HG02798 (cell line): ENCODE measurements around the gene DOCK4.
"Not testable (repeated sequence)": the region's sequence is repeated elsewhere in the genome, so short reads cannot be mapped to it uniquely, and the experiment has no call there.

ENCODE experiments used
- ATAC-seq: cut with Tn5 transposase; IDR thresholded peaks from one replicate; pipeline ENCODE4 v1.9.1; 2021; ENCODE audit warnings: mild to moderate bottlenecking; ENCODE audit not compliant: unreplicated experiment, poor library complexity

The DOCK4 gene

GRCh38 chr7:111929264-111929663 is 276.9 kb downstream of the DOCK4 start:
- ATAC-seq = no peak

- ATAC-seq = no peak
These were observed 278.7 kb downstream of the DOCK4 start for GRCh38 chr7:111927353-111928019.

DNA sequence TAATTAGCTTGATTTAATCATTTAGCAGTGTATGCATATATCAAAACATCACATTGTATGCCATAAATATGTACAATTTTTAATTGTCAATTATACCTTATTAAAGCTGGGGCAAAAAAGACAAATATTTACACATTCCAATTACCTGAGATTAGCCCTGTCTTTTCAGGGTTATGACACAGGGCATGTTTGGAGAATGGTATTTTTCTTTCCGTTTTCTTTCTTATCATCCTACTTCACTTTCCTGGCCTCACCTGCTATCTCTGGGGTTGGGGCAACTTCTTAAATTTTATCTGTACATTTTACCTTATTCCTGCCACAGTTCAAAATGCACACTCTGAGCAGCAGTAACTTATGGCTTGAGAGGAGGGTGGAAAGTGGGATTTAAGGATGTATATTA is 285.9 kb downstream of the DOCK4 start:
- ATAC-seq = no peak

- no peak for ATAC-seq
These were observed 286.5 kb downstream of the DOCK4 start for GRCh38 chr7:111919631-111920179.

DNA sequence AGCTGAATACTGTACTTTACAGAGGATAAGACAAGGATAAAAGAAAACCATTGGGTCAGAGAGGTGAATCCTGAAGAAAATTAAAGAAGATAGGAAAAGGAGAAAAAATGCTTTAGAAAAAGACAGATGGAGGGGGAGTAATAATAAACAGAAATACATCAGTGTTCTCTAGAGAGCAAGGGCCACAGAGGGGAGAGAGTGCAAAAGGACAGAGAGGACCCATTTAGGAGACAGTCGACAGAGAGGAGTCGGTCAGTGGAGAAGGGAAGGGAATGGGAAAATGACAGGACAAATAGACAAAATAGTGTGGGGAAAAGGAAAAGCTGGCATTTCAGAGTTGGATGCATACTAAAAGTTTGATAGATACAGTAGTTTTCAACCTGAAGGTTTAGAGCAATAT is 287.0 kb downstream of the DOCK4 start:
- ATAC-seq = no peak

- no peak for ATAC-seq
These were observed 287.7 kb downstream of the DOCK4 start for GRCh38 chr7:111918461-111918860.

GRCh38 chr7:111917404-111917803 is 288.8 kb downstream of the DOCK4 start:
- ATAC-seq = not testable (repeated sequence)

GRCh38 chr7:111914291-111914690 is 291.9 kb downstream of the DOCK4 start:
- ATAC-seq = no peak

- ATAC-seq = no peak
These were observed 294.8 kb downstream of the DOCK4 start for GRCh38 chr7:111911166-111911961.

- ATAC-seq = no peak
These were observed 295.5 kb downstream of the DOCK4 start for GRCh38 chr7:111910656-111911055.

DNA sequence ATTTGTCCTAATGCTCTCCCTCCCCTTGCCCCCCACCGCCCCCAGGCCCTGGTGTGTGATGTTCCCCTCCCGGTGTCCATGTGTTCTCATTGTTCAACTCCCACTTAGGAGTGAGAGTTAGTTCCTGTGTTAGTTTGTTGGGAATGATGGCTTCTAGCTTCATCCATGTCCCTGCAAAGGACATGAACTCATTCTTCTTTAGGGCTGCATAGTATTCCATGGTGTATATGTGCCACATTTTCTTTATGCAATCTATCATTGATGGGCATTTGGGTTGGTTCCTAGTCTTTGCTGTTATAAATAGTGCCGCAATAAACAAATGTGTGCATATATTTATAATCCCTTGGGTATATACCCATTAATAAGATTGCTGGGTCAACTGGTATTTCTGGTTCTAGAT is 297.5 kb downstream of the DOCK4 start:
- not testable (repeated sequence) for ATAC-seq

DNA sequence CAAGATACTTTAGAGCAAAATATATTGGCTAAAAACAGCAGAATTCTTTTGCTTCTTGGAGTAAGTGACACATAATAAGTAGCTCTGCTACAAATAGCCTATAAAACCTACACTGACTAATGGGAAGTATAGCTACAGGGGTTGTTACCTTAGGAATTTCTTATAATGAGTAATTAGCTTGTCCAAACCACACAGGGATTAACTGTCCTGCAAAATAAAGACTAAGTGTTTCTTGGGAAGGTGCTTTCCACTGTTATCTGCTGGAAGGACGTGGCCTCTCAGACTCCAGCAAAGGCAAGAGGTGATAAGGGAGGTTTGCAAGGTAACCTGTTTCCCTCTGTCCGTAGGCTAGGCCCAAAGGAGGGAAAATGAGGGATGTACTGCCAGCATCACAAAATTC is 302.4 kb downstream of the DOCK4 start:
- no peak for ATAC-seq

DNA sequence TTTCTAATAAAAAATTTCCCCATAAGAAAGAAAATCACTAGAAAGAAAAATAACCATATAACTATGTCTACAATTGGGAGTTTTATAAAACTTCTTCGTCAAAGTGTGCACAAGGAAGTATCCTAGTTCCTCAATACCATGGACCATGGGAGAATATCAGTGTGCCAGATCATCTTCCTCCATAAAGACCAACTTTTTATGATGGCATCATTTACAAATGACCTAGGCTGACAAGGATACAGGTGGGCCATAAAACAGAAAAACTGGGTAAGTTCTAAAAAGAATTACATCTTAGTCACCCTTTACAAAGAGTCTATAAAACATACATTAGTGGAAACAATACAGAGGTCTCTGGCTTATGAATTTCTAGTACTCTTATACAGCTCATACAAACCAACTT is 303.2 kb downstream of the DOCK4 start:
- ATAC-seq = no peak

GRCh38 chr7:111900283-111900682 is 305.9 kb downstream of the DOCK4 start:
- ATAC-seq = no peak

DNA sequence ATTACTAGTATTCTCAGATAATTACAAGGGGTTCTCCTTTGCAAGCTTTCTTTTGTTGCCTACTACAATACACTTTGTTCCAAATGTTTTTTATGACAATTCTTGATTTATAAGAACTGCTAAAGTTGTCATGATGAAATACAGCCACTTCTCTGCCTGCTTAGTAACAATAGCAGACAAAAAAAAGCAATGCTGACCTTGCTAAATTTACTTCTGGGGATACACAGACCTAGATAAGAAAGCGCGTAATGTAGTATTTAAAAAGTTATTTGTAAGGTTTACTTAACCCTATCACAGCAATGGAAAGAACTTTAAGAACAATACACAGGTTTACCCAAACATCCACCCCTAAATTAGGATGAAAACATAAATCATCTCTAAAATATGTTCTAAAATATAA is 311.1 kb downstream of the DOCK4 start:
- no peak for ATAC-seq

DNA sequence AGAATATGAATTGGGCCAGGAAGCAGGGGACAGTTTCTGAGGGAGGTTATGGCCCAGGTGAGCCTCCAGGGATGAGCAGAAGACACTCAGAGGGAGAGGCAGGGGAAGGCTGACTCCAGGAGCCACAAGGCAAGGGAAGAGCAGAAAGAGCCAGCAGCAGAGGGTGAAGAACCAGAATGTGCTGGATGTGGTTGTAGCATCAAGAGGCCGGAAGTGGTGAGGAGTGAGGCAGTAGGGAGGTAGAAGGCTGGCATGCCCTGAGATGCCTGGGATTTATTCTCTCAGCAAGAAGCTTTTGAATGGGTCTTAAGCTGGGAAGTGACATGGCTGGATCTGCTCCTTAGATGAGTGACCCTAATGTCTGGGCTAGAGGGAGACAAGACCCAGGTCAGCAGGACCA is 311.7 kb downstream of the DOCK4 start:
- no peak for ATAC-seq

GRCh38 chr7:111893190-111893589 is 313.0 kb downstream of the DOCK4 start:
- ATAC-seq = no peak

GRCh38 chr7:111892588-111892987 is 313.6 kb downstream of the DOCK4 start:
- ATAC-seq = no peak

- no peak for ATAC-seq
These were observed 318.5 kb downstream of the DOCK4 start for GRCh38 chr7:111887734-111888133.

DNA sequence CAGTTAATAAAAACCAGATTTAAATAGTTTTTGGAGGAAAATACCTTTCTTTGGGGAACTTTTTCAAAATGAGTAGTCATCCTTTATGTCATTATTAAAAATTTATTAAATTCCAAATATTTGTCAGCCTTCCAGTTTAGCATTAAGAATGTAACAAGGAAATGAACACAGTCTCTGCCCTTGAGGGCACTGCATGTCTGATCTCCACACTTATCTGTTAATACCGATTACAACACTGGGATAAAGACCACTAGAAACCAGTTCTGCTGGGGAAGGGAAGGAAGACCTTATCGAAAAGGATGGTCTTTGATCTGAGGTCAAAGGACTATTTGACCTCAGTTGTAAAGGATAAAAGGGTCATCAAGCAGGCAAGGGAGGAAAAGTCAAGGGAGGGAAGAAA is 320.0 kb downstream of the DOCK4 start:
- no peak for ATAC-seq

GRCh38 chr7:111883241-111883640 is 323.0 kb downstream of the DOCK4 start:
- no peak for ATAC-seq

GRCh38 chr7:111878785-111879184 is 327.4 kb downstream of the DOCK4 start:
- no peak for ATAC-seq
